Uterus (tissue), 2 donors: ENCODE data around the gene PSMA7.

Source experiments
- POLR2A ChIP-seq, 2 donors: fragments of 450-650 bp; IDR thresholded peaks; one replicate each; pipeline ENCODE4 v1.6.1; 2016; ENCODE audit warnings: antibody characterized with exemption in 2 of 2, mild to moderate bottlenecking in 1 of 2, moderate library complexity in 1 of 2
- TF ChIP-seq, protein P1 (sequence below), 4 experiments: fragments of 200-600 bp in 2 of 4; fragments of 450-650 bp in 2 of 4; sonication (generic) in 2 of 4; IDR thresholded peaks; one replicate each; pipeline ENCODE4 v1.5.1; 2016 to 2019; ENCODE audit warnings: antibody characterized with exemption in 4 of 4, mild to moderate bottlenecking in 2 of 4, moderate library complexity in 1 of 4

DNA sequence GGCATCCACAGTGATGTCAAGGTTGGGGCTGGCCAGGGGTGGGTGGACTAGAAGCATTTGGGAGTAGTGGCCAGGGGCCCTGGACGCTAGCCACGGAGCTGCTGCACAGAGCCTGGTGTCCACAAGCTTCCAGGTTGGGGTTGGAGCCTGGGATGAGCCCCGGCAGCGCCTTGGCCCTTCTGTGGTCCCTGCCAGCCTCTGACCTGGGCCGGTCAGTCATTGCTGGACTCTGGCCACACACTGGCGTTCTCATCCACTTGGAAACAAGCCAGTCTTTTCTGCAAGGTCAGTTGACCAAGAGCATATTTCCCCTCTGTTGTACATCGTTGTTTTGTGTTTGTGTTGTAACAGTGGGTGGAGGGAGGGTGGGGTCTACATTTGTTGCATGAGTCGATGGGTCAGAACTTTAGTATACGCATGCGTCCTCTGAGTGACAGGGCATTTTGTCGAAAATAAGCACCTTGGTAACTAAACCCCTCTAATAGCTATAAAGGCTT lies 8.4 kb downstream of the PSMA7 start:
- TF ChIP-seq, protein P1, sequence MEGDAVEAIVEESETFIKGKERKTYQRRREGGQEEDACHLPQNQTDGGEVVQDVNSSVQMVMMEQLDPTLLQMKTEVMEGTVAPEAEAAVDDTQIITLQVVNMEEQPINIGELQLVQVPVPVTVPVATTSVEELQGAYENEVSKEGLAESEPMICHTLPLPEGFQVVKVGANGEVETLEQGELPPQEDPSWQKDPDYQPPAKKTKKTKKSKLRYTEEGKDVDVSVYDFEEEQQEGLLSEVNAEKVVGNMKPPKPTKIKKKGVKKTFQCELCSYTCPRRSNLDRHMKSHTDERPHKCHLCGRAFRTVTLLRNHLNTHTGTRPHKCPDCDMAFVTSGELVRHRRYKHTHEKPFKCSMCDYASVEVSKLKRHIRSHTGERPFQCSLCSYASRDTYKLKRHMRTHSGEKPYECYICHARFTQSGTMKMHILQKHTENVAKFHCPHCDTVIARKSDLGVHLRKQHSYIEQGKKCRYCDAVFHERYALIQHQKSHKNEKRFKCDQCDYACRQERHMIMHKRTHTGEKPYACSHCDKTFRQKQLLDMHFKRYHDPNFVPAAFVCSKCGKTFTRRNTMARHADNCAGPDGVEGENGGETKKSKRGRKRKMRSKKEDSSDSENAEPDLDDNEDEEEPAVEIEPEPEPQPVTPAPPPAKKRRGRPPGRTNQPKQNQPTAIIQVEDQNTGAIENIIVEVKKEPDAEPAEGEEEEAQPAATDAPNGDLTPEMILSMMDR (IDR thresholded peaks at IDR 0.05): no peak
- TF ChIP-seq POLR2A (IDR thresholded peaks at IDR 0.05): no peak
